Measurements from ENCODE around the gene RASA1.

- no peak for TF ChIP-seq CTCF (conservative IDR thresholded peaks at IDR 0.05; ENCODE audit: low read depth, low read length)
- TF ChIP-seq EZH2 (IDR thresholded peaks at IDR 0.05; ENCODE audit: low read length, unreplicated experiment), result no peak
These were observed 123.0 kb downstream of the RASA1 start for GRCh38 chr5:87390576-87391199.

Measured in PC-3 (cell line).